SHP77 (cell line): ENCODE measurements around the gene GORASP1.

Experiments used
- DNase-seq, 2 experiments: peaks; one replicate each; lab custom pipeline; 2025; lab: John Stamatoyannopoulos, UW

Gene GORASP1

DNA sequence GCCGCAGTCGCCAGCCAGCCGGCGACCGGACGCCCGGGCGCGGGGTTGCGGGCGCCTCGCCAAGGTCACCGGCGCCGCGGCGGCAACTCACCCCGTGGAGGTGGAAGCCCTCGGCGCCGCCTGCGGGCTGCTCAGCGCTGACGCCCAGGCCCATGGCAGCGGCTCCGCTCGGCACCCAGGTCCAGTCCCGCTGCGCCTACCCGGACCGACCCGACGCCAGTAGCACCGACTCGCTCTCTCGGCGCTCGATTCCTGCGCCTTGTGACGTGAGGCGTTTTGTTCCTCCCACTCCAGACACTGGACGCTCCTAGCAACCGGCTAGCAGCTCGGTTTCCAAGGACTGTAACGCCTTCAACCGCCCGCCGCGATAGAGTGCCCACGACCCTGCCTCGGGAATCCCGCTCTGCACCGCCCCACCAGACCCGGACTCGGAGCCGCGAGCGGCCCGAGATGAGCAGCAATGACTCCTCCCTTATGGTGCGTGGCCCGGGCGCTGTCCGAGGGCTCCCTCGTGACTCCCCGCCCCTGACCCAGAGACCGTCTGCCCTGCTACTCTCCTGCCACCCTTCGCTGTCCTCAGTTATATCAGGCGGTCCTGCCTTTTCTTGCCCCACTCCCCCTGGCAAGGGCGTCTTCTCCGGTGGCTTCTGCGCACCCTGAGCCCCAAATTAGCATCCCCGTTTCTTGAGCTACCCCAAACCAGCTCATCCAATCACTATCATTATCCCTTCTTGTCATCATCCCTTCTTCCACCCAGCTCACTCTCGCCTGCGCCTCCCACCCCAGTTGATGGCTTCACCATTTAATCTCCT is at the start of gene GORASP1, which contains the start of gene TTC21A:
TSS of gene GORASP1 (minus strand) at position 240 of the 812 bp plus-strand sequence. CDS start at position 154, 86 bp downstream.
TSS of gene TTC21A (plus strand) at position 293 of the 812 bp plus-strand sequence. CDS start at position 451, 158 bp downstream.
- peak; percentile 79 to 84 for DNase-seq

GRCh38 chr3:39156421-39156820 is 49.0 kb upstream of the GORASP1 start:
- no peak for DNase-seq

DNA sequence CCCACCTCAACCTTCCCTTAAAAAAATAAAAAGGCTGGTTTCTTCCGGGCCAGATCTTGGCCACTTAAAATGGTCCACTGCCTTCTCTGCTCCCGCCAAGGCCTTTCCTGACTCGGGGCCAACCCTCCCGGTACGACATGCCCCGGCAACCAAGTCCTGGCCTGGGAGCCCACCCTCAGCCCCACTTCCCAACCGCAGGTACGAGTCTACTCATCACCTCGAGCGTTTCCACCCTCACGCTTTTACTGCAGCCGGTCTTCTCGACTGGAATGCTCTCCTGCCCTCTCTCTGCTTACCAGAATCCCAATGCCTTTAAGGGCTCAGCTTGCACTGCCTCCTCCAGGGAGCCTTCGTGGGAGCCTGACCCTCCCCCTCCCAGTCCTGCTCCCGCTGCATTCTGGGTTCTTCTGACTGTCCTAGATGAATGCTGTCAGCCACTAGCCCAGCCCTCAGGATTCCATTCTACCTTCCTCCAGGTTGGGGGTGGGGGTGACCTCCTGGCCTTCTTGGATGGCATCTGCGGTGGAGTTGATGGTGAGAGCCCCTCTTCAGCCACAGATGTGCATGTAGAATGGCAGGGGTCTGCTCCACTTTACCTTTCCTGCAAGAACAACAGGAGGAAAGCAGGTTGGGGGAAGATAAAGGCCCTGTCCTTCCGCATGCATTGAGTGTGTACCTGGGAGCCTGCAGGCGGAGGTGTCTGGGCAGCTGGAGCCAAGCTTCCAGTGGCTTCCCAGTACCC is 47.0 kb upstream of the GORASP1 start:
- peak in 1 of 2 experiments; percentile 16 for DNase-seq

DNA sequence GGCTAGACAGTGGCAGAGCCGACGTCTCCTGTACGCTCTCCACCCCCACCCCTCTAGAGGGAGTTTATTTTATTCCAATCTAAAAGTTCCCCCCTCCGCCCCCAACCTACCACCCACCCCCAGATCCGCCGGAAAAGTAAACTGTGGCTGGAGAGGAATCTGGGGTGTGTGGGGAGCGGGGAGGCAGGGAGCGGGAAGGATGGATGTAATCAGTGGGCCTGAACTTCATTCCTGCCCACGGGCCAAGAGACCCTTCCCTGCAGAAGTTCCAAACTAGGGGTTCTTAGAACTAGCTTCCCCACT is 46.5 kb upstream of the GORASP1 start:
- no peak for DNase-seq

DNA sequence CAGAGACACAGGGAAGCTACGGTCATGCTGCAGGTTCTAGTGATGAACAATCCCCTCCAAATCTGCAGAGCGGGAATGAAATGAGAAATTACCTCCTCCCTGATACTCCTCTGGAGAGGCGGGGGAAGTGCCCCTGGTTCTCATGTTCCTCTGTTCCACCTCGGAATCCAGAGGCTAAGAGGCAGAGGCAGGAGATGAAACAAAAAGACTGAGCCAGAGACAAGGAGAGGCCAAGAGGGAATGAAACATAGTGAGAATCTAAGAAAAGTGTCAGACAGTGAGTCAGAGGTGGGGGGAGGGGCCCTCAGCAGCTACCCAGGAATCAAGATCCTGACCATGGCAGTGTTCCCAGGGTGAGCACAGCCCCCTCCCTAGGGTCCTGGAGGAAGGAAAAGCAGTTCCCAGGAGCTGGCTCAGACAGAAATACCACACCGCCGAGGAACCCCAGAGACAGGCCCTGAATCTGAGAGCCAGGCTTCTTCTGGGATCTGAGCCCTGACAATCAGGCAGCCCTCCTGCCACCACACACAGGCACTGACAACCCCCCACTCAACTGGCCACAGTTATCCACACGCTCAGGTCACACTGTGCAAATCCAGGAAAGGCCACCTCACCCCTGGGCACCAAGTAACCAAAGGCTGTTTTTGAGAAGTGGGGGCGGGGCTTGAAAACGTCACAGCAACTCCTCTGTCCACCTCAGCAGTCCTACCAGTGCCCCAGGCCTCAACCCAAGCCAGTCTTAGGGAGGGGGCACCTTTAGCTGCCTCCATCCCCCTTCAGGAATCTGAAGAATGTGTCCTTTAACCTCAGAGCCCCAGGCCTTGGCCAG is 43.6 kb upstream of the GORASP1 start:
- no peak for DNase-seq

DNA sequence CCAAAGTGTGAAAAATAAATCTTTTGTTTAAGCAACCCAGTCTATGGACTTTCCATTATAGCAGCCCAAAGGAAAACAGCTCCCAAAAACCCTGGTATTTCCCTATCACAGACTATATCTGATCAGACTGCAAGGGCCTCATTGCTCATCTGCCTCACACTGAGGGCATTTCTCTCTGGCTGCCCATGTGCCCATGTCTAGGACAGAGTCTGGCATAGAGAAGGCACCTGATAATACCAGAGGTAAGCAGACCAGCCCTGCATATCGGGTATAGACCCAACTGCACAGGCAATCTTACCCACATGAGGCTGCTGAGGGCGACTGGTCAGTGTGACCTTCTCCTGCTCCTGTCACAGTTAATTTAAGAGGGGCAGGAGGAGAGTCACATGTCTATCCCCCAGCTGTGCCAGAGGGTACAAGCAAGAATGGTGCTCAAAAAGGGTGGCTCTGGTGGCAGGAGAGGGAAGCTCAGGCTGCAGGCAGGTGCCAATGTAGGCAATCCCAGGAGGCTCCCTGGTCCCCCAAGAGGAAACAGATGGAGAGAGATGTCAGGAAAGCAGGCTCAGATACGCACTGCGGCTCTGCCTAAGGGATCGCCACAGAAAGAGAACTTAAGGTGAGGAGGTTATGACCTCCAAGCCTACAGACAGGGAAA is 42.8 kb upstream of the GORASP1 start:
- peak; percentile 27 to 59 for DNase-seq

- DNase-seq: no peak
Measured at GRCh38 chr3:39149498-39150147, 42.2 kb upstream of the GORASP1 start.

GRCh38 chr3:39149059-39149455 is 41.6 kb upstream of the GORASP1 start:
- DNase-seq: no peak

DNA sequence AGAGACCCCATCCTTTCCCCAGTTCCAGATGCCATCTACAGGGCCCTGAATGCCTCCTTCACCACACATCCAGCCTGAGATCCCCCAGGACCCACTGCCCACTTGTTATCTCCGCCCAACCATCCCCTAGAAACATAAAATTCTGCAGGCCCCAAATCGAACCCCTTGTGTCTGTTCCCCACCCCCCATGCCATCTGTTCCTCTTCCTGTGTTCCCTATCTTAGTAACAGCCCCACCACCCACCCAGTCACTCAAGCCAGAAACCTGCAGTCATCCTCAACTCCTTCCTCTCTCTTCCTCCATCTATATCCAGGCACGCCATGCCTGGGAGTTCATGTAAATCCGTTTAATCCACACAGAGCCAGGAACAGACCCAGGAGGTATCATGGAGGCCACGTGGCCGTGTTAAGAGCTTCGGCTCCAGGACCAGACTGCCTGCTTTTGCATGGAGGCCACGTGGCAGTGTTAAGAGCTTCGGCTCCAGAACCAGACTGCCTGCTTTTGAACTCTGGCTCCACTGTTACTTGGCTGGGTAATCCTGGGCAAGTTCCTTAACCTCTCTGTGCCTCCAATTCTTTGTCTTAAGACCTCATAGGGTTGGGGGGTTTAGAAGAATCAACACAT is 41.1 kb upstream of the GORASP1 start:
- no peak for DNase-seq

GRCh38 chr3:39147711-39148434 is 40.4 kb upstream of the GORASP1 start:
- no peak for DNase-seq

DNA sequence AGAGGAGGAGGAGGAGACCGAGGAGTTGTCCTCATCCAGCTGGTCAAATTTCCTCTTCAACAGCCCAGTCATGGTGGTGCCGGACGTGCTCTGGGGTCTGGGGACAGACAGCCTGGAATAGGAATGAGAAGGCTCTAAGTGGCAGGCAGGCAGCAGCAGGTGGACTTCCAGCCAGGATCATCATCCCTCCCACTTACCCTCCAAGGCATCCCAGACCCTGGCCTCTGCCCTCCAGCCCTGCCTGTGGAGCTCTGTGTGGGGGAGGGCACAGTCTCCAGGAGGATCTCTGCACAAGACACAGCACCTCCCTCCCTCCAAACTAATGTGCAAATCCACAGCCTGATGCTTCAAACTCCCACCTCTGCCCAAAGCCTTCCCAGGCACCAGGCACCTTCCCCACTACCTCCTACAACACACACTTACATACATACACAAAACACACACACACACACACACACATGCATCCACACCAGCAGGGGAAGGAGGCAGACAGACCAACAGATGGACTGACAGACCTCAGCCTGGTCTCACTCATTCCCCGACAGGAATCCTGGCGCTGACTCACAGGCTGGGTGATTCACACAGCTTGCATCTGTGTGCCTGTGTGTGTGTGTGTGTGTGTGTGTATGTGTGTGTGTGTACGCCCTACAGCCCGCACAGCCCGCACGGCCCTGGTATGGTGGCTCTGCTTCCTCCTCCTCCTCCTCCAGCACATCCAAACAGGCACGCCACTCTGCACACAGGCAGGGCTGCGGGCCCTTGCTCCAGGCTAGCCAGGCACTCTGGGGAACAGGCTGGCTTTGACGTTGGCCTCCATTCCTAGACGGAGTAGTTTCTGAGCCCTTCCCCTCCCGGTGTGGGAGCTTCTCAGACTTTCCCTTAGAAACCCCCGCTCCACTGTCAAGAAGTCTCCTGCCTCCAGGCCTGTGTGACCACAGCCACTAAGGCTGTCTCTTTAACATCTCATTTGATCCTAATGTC is 39.5 kb upstream of the GORASP1 start:
- DNase-seq: peak; percentile 30 to 42

DNA sequence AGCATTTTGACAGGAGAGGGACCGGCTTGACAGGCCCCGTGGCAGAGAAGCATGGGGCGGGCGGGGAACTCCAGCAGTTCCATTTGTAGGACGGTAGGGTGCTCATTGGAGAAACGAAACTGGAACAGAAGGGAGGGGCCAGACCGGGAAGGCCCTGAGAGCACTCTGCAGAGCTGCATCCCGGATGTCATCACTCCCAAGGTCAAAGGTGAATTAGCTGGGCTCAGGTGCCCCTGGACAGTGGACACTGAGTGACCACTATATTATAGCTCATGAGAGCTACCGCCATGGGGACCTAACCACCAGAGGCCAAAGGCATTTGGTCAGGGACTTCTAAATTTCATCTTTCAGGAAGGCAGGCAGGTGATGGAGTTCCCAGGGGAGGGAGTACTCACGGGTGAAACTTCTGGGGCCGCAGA is 38.7 kb upstream of the GORASP1 start:
- no peak for DNase-seq

DNA sequence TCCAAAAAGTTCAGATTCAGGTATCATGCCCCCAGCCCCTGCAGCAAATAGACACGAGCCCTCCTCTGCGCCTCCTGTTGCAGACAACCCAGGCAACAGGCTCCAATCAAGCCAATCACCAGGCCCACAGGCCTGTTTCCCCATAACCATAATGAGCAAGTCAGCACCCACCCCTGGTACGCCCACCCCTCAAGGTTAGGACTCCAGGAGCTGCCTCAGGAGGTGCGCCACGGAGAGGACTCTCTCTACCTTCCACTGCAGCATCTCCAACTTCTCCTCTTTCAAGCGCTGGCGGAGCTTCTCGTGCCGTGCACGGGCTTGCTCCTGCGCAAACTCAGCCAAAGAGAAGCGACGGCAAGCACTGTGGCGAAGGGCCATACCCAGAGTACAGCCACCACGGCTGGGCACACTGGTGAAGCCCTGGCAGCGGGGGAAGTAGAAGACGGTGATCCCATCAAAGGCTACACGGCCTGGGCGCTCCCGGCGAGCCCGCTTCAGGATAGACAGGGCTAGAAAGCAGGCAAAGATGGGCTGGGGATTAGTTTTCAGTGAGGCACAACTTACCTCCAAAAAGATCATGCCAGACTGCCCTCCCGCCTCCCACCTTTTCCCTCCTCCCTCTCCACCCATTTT is 37.4 kb upstream of the GORASP1 start:
- no peak for DNase-seq

- peak; percentile 55 to 83 for DNase-seq
Measured at GRCh38 chr3:39144095-39144747, 36.8 kb upstream of the GORASP1 start.

DNA sequence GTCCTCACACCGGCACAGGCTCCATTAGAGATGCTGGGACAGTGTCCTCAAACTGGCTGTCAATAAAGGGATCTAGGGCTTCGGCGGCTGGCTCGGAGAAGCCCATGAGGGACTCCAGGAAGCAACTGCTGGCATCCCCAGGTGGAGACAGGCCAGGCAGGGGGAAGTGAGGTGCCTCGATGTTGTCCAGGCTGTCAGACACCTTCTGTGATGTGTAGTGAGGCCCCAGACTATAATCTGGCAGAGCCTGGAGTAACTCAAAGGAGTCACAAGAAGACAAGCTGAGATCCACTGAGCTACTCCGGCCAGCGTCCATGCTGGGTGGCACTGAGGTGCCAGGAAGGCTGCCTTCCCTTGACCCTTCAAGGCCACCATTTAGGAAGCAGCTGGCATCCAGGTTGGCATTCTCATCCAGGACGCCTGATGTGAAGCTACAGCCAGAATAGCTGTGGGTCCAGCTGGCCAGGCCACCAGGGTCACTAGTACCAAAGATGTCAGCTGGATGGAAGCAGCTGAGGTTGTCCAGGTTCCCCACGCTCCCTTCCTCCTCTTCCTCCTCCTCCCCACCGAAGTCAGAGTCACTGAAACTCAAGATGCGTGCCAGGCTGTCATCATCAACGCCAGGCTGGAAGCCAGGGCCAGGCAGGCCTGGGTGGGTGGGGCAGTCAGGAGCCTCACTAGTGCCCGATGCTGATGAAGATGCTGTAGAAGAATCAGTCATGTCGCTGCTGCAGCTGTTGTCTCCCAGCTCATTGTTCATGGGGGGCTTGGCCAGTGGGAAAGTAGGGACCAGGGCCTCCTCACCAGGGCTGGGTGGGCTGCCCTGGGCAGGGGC is 35.8 kb upstream of the GORASP1 start:
- DNase-seq: no peak

DNA sequence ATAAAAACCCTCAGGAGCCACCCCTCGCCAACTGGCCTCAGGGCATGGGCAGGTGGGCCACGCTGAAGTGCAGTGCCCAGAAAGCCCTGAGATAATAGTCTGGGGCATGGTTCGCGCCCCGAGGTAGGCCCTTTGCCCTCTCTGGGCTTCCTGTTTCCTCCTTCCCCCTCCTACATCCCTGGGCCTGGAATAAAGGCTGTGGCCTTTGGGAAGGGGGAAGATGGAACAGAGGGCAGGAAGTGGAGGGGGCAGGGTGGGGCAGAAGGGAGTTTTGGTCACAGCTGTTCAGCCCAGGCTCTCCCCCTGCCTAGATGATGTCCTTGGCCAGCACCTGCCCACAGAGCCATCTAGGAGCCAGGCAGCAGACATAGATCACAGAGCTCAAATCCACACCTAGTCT is 34.6 kb upstream of the GORASP1 start:
- DNase-seq: peak; percentile 50 to 71
